IMR-90 (cell line): ENCODE data around the gene ADCYAP1R1. TPM values are rescaled to one million over a fixed set of nuclear protein-coding genes. Genes with fewer than 3 reads are reported as not detected.

Source experiments
- ATAC-seq: fragments of 200-7000 bp; cut with Tn5 transposase; 2 replicates; pipeline ENCODE4 v1.9.1; 2020; ENCODE audit warnings: low read depth, mild to moderate bottlenecking, moderate library complexity
- BruUV-seq: library from RNA; stranded (reverse); fragments of 400-500 nt; replicated peaks from 2 replicates; lab custom pipeline; 2021; lab: Mats Ljungman, UMichigan
- CTCF ChIA-PET: fragments of 300-600 bp; formaldehyde crosslinking; extraction: SDS; loops from one replicate; lab custom pipeline; 2021; ENCODE audit warnings: antibody characterized with exemption; lab: Yijun Ruan, JAX
- POLR2A ChIA-PET: fragments of 300-600 bp; sonication (Branson Sonifier 250); formaldehyde crosslinking; loops from one replicate; lab custom pipeline; 2022; ENCODE audit warnings: antibody characterized with exemption; ENCODE audit not compliant: unreplicated experiment; lab: Charles Lee
- DNase-seq: peaks from one replicate; pipeline ENCODE4 v3.0.0; 2013
- H2AFZ ChIP-seq: replicated peaks from 2 replicates; pipeline ENCODE3; 2013; ENCODE audit warnings: low read length, mild to moderate bottlenecking; ENCODE audit not compliant: poor library complexity
- H2AK5ac ChIP-seq: 2 replicates; pipeline ENCODE4 v1.6.1; 2013; ENCODE audit warnings: low read depth, low read length, inconsistent platforms
- H2AK9ac ChIP-seq: replicated peaks from 2 replicates; pipeline ENCODE3; 2013; ENCODE audit warnings: mild to moderate bottlenecking, low read depth, low read length, moderate library complexity; ENCODE audit not compliant: poor library complexity
- H2BK120ac ChIP-seq: 2 replicates; pipeline ENCODE4 v1.6.1; 2013; ENCODE audit warnings: low read depth, low read length, inconsistent platforms
- H2BK15ac ChIP-seq: 3 replicates; pipeline ENCODE4 v1.6.1; 2013; ENCODE audit warnings: low read depth, low read length, inconsistent platforms
- H2BK20ac ChIP-seq: 2 replicates; pipeline ENCODE4 v1.6.1; 2013; ENCODE audit warnings: low read depth, mild to moderate bottlenecking, inconsistent platforms, low read length, moderate library complexity
- H2BK5ac ChIP-seq: 2 replicates; pipeline ENCODE4 v1.6.1; 2013; ENCODE audit warnings: mild to moderate bottlenecking, low read depth, low read length, inconsistent platforms; ENCODE audit not compliant: poor library complexity, severe bottlenecking
- H3K14ac ChIP-seq: replicated peaks from 2 replicates; pipeline ENCODE4 v1.6.1; 2013; ENCODE audit warnings: low read depth, low read length, inconsistent platforms
- H3K18ac ChIP-seq: 2 replicates; pipeline ENCODE4 v1.6.1; 2013; ENCODE audit warnings: low read depth, low read length, control low read depth
- H3K23ac ChIP-seq: 2 replicates; pipeline ENCODE4 v1.6.1; 2013; ENCODE audit warnings: low read depth, low read length, inconsistent platforms
- H3K27ac ChIP-seq: 2 replicates; pipeline ENCODE4 v1.5.1; 2013; ENCODE audit warnings: mild to moderate bottlenecking, control low read depth, low read length; ENCODE audit not compliant: insufficient read depth
- H3K27me3 ChIP-seq: 2 replicates; pipeline ENCODE4 v1.6.1; 2013; ENCODE audit warnings: low read length; ENCODE audit not compliant: control insufficient read depth, insufficient read depth
- H3K36me3 ChIP-seq: 2 replicates; pipeline ENCODE4 v1.6.1; 2013; ENCODE audit warnings: low read length, mixed read lengths; ENCODE audit not compliant: control insufficient read depth, insufficient read depth
- H3K4ac ChIP-seq: 2 replicates; pipeline ENCODE4 v1.6.1; 2013; ENCODE audit warnings: low read depth, low read length, inconsistent platforms
- H3K4me1 ChIP-seq: 2 replicates; pipeline ENCODE4 v1.6.1; 2013; ENCODE audit warnings: low read length, mixed read lengths; ENCODE audit not compliant: control insufficient read depth, insufficient read depth
- H3K4me2 ChIP-seq: 2 replicates; pipeline ENCODE4 v1.6.1; 2013; ENCODE audit warnings: low read depth, mild to moderate bottlenecking, control low read depth, low read length, moderate library complexity
- H3K4me3 ChIP-seq: 2 replicates; pipeline ENCODE4 v1.5.1; 2013; ENCODE audit warnings: low read depth, mild to moderate bottlenecking, control low read depth, low read length, moderate library complexity; ENCODE audit not compliant: insufficient read depth
- H3K56ac ChIP-seq: 2 replicates; pipeline ENCODE4 v1.6.1; 2013; ENCODE audit warnings: low read length, inconsistent platforms; ENCODE audit not compliant: insufficient read depth; ENCODE audit errors: extremely low read depth
- H3K79me1 ChIP-seq, 2 experiments: 2 replicates each; pipeline ENCODE4 v1.6.1; 2013; ENCODE audit warnings: low read length in 2 of 2, inconsistent platforms in 1 of 2, low read depth in 1 of 2
- H3K9ac ChIP-seq: 2 replicates; pipeline ENCODE4 v1.6.1; 2013; ENCODE audit warnings: low read depth, low read length, control low read depth
- H3K9me1 ChIP-seq: 2 replicates; pipeline ENCODE4 v1.6.1; 2013; ENCODE audit warnings: low read length, inconsistent platforms; ENCODE audit not compliant: insufficient read depth
- H3K9me3 ChIP-seq: 2 replicates; pipeline ENCODE4 v1.6.1; 2013; ENCODE audit warnings: low read length; ENCODE audit not compliant: control insufficient read depth, insufficient read depth
- H4K20me1 ChIP-seq: 2 replicates; pipeline ENCODE4 v1.6.1; 2013; ENCODE audit warnings: low read length, inconsistent platforms; ENCODE audit not compliant: insufficient read depth
- H4K5ac ChIP-seq: 2 replicates; pipeline ENCODE4 v1.6.1; 2013; ENCODE audit warnings: mild to moderate bottlenecking, low read depth, low read length, control low read depth
- H4K8ac ChIP-seq, 2 experiments: 2 replicates each; pipeline ENCODE4 v1.6.1; 2013; ENCODE audit warnings: low read depth in 2 of 2, low read length in 2 of 2, control low read depth in 1 of 2, inconsistent platforms in 1 of 2
- H4K91ac ChIP-seq: 2 replicates; pipeline ENCODE4 v1.6.1; 2013; ENCODE audit warnings: low read depth, low read length, inconsistent platforms; ENCODE audit not compliant: insufficient read depth
- RAD21 ChIP-seq: IDR thresholded peaks from 2 replicates; pipeline ENCODE4 v1.6.1; 2012; ENCODE audit warnings: low read length, improper control_type of control experiment
- RCOR1 ChIP-seq: IDR thresholded peaks from 2 replicates; pipeline ENCODE4 v1.6.1; 2012; ENCODE audit warnings: mild to moderate bottlenecking, low read length, improper control_type of control experiment; ENCODE audit not compliant: insufficient replicate concordance
- USF2 ChIP-seq: fragments of 150-350 bp; IDR thresholded peaks from 2 replicates; pipeline ENCODE4 v1.6.1; 2017; ENCODE audit warnings: mild to moderate bottlenecking, antibody characterized with exemption, low read length, low read depth
- whole genome bisulfite sequencing, 2 experiments: methylation state at CpG; one replicate each; pipeline versions ENCODE4 v1.1.5 to v1.1.7; 2013; ENCODE audit warnings: missing lambda C conversion rate in 2 of 2; ENCODE audit not compliant: insufficient read length in 1 of 2; ENCODE audit errors: extremely low coverage in 2 of 2; 5-methylcytosine and 5-hydroxymethylcytosine counted together
- dilution Hi-C: fragments of 300-500 bp; cut with HindIII; formaldehyde crosslinking; loops from one replicate; pipeline ENCODE4 v1.14.3; 2018; ENCODE audit warnings: low sequenced_read_pairs; ENCODE audit not compliant: unreplicated experiment
- in situ Hi-C: fragments of 300-500 bp; cut with MboI; formaldehyde crosslinking; loops from 3 replicates; pipeline ENCODE4 v1.14.3; 2019; ENCODE audit warnings: low sequenced_read_pairs, inconsistent platforms, mixed read lengths
- intact Hi-C: fragments of 100-400 bp; cut with micrococcal nuclease; formaldehyde crosslinking; loops from 2 replicates; pipeline ENCODE4 v1.10.0; 2022
- polyA plus RNA-seq, 3 experiments: library from polyadenylated mRNA; depleted of rRNA; stranded (reverse); fragments of >200 nt; gene quantifications; 2 replicates each; pipeline ENCODE4 v1.2.3, GENCODE V29; 2012; ENCODE audit warnings: low replicate concordance in 1 of 3
- total RNA-seq: library from RNA; depleted of rRNA; stranded (reverse); fragments of >200 nt; gene quantifications from 2 replicates; pipeline ENCODE4 v1.2.3, GENCODE V29; 2012

The ADCYAP1R1 gene
- total and polyA plus RNA-seq, 2 of the 4 experiments (the other 2 are of a cell fraction) = not detected

- dilution Hi-C loops = no loop called here
These were observed 7.4 kb downstream of the ADCYAP1R1 start for GRCh38 chr7:31059551-31059950.

More at GRCh38 chr7:31059551-31059950, 7.4 kb downstream of the ADCYAP1R1 start:
- Histone ChIP-seq H2AFZ (no peak overlapping the region), H3K9me3 (no peaks in the 10 kb centered on the region), H3K14ac (no peak overlapping the region), H3K56ac (no peak overlapping the region), H2BK5ac (no peak overlapping the region), H4K8ac (no peak overlapping the region), H4K5ac (no peak overlapping the region), H2BK20ac (no peak overlapping the region), H3K18ac (no peak overlapping the region), H4K20me1 (no peaks in the 10 kb centered on the region), H3K36me3 (no peaks in the 10 kb centered on the region), H2BK120ac (no peak overlapping the region), H3K79me1 (no peaks in the 10 kb centered on the region), H2AK5ac (no peak overlapping the region), H3K23ac (no peak overlapping the region), H2BK15ac (no peak overlapping the region), H3K4me1 (no peaks in the 10 kb centered on the region), H3K9ac (no peak overlapping the region), H3K4me3 (no peak overlapping the region), H3K4ac (no peak overlapping the region), H3K9me1 (no peaks in the 10 kb centered on the region), H2AK9ac (no peak overlapping the region), H3K27me3 (peaks cover 14% of the 10 kb centered on the region), H3K4me2 (no peak overlapping the region), H3K27ac (no peak overlapping the region), H4K91ac (no peak overlapping the region)
- ChIA-PET CTCF (no interaction called here), POLR2A (no interaction called here)
- in situ Hi-C loops = no loop called here
- no TSS peak for BruUV-seq
- DNase-seq (no peak), ATAC-seq (no peak)
- WGBS, 2 experiments = 51% methylated on average over 2 of the region's 8 CpGs; no CpG with 5 or more reads in 1 of the 2 experiments
- TF ChIP-seq USF2 = no peak
- no peak for TF ChIP-seq RCOR1
- no peak for TF ChIP-seq RAD21
- intact Hi-C loops = no loop called here
